GM21576 (cell line): Measurements from ENCODE around the gene SNX33.
"Not testable (repeated sequence)": the region's sequence is repeated elsewhere in the genome, so short reads cannot be mapped to it uniquely, and the experiment has no call there.

Experiments used
- ATAC-seq: cut with Tn5 transposase; IDR thresholded peaks from one replicate; pipeline ENCODE4 v1.9.1; 2021; ENCODE audit warnings: mild to moderate bottlenecking, moderate library complexity; ENCODE audit not compliant: unreplicated experiment

Gene SNX33

GRCh38 chr15:75680007-75680789 is 32.5 kb downstream of the SNX33 start:
- no peak for ATAC-seq

DNA sequence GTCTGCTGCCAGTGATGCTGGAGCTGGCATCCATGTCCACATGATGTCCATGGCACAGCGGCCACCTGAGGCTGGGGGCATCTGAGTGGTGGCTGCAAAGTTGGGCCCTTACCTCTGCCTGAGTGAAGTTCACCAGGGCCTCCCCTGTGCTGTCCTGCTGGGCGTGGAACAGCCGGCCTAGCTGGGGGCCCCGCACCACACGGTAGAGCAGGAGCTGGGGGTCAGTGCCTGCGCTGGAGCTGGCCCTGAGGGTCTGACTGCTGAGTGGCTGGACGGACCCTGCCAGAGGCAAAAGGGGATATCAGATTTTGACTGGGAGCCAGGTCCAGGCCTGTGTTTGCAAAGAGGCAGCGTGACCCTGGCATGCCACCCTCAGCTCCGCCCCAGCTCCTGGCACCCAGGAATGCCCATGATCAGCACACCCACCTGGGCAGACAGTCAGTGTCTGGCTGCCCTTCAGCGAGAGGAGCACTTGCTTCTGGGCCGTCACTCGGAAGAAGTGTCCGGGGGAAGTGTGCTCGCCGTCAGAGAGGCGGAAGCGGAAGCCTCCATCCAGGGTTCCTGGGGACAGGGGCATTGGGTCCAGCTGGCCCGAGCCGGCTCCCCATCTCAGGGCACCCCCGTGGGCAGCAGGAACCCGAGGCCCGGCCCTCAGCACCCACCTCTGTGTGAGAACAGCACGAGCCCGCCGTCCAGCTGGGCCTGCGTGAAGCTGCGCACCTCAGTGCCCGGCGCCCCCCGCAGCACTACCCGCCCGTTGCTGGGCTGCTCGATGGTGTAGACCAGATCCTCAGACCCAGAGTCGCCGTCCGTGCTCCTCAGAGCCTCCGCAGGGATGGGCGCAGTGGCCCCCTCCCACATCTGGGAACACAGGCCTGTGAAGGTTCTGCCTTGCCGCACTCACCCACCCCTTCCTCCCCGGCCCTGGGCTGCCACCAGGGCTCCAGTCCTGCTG is 34.7 kb downstream of the SNX33 start:
- no peak for ATAC-seq

GRCh38 chr15:75683646-75684312 is 36.1 kb downstream of the SNX33 start:
- ATAC-seq = not testable (repeated sequence)

GRCh38 chr15:75684648-75685047 is 36.9 kb downstream of the SNX33 start:
- ATAC-seq = no peak

DNA sequence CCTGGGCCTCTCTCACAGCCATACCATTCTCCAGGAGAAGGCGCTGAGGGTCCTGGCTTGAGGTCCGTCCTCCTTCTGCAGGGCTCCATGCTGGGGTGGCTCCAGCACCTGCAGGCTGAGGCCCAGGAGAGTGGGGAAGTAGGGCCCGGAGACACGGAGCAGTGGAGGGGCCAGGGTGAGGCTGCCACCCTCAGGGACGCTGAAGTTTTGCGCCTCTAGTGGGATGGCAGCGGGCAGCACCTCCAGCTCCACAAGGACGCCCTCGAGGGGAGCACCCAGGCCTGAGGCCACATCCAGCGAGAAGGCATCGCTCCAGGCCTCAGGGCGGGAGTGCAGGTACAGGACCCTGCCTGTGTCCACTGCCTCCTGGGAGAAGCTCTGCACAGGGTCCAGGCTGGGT is 37.5 kb downstream of the SNX33 start:
- ATAC-seq = no peak

- not testable (repeated sequence) for ATAC-seq
These were observed 38.5 kb downstream of the SNX33 start for GRCh38 chr15:75686212-75686642.

DNA sequence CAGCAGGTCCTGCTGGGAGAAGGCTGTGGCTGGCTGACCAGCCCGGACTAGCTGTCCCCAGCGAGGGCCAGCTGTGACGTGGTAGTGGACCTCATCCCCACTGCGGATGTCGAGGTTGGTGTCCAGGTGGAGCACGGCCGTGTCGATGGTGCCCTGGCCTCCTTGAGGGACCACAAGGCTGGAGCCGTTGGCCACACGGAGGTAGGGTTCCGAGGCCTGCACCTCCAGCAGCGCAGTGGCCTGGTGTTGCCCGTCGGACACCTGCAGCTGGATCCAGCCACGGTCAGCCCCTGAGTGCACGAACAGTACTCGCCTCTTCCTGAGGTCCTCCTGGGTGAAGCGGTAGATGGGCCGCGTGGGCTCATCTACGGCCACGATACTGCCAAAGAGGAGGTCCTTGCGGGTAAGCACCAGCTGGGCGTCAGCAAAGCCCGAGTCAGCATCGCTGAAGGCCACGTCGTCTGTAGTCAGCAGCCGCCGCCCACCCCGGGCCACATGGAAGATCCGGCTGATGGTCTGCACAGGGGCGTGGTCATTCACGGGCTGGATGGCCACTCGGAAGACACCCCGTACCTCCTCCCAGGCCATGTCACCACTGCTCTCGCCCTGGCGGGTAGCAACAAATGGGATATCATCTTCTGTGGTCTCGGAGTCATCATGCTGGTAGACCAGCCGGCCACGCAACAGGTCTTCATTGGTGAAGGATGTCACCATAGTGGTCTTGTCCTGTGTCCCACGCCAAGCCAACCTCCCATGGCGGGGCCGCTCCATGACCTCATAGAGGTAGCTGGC is 40.0 kb downstream of the SNX33 start:
- ATAC-seq = no peak

- ATAC-seq = no peak
These were observed 40.5 kb downstream of the SNX33 start for GRCh38 chr15:75688278-75688557.

GRCh38 chr15:75688831-75689230 is 41.1 kb downstream of the SNX33 start:
- no peak for ATAC-seq

DNA sequence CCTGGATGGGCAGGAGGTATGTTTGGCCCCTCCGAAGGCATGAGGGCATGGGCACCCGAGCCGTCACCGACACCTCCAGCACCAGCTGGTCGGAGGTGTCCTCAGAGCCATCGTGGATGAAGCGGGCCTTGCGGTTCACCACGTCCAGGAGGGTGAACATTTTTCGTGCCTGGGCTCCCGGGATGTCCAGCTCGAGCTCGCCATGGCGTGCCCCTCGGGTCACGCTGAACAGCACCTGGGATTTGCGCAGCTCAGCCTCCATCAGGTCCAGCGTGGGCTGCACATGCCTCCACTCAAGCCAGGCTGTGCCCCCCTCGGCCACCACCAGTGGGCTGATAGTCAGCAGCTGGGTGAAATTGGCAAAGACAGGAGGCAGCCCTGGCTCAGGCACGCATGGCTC is 41.7 kb downstream of the SNX33 start:
- not testable (repeated sequence) for ATAC-seq

DNA sequence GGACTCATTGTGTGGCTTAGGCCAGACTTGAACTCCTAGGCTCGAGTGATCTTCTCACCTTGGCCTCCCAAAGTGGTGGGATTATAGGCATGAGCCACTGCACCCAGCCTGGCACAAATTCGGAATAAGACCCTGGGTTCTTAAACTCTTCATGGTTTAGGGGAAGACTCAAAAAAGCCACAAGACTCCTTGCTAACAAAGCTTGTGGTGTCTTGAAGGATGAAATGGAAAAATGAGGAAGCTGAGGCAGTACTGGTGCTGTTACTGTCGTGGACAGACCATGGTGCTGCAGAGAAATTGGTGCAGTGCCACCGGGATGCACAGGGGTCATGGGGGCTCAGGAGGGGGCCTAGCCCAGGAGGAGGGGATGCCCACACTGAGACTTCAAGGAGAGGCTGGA is 44.6 kb downstream of the SNX33 start:
- ATAC-seq = not testable (repeated sequence)

- not testable (repeated sequence) for ATAC-seq
These were observed 45.3 kb downstream of the SNX33 start for GRCh38 chr15:75693028-75693427.

DNA sequence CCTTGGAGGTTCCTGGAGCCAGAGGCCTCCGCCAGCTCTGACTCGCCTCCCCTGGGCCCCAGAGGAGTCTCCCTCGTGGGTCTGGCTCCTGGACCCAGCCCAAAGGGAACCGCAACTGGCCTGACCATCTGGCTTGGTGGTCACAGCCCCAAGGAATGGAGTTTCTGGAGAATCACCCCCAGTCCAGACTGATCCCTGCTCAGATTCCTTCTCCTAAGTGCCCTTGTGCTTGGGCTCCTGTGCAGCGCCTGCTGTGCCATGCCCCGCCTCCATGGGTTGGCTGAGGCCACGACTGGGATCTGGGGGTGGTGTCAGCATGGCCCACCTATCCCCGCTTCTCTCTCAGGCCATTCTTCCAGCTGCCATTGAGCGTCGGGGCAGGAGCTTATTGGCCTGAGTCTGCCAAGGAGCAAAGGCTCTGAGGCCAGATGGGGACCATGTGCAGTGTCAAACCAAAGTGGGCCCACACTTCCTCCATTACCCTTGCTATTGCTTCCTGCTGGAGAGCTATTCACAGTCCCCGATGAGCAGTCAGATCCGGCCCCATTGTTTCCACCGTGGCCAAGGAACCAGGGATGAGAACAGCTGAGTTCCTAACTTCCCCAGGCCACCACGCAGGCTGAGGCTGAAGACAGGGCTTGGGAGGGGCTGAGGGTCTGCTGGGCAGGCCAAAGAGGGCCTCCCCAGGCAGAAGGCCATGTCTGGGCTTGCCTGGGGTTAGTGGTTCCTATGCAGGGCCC is 46.0 kb downstream of the SNX33 start:
- no peak for ATAC-seq

DNA sequence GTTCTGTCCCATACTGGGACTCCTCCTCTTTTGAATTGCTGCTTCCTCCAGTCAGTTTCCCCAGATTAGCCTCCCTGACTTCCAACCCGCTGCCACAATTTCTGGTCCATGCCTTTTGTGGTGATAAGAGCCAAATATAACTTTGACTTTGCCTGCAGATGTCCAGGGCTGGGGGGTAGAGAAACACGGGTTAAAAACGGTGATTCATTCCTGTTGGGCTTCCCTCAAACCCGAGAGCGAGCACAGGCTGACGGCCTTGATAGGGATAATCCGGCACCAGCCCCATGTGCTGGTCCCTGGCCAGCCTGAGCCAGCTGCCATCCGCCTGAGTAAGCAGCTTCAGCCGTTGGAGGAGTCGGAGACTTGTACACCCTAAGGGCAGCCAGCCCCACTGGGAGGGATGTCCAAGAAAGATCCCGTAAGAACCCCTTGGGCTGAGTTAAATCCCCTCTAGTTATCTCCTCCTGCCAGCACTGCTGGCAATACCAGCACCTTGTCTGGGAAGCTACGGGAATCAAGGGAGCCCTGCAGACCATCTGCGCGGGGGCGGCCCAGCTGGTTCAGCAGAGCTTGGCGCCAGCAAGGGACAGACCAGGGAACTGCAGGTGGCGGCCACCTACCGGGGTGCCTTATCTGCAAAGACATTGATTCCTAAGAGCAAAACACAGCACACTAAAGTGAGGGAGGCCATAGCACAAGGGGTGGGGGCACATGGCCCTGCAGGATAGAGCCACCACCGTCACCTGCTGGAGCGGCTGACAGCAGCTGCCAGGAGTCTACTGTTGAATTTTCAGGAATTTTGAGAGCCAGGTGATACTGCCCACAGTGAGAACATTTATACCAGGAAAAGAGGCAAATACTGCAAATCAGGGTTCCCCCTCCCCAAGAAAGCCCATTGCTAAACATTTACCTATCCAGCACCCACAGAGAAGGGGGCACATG is 46.8 kb downstream of the SNX33 start:
- no peak for ATAC-seq

- no peak for ATAC-seq
These were observed 47.5 kb downstream of the SNX33 start for GRCh38 chr15:75695220-75695619.

DNA sequence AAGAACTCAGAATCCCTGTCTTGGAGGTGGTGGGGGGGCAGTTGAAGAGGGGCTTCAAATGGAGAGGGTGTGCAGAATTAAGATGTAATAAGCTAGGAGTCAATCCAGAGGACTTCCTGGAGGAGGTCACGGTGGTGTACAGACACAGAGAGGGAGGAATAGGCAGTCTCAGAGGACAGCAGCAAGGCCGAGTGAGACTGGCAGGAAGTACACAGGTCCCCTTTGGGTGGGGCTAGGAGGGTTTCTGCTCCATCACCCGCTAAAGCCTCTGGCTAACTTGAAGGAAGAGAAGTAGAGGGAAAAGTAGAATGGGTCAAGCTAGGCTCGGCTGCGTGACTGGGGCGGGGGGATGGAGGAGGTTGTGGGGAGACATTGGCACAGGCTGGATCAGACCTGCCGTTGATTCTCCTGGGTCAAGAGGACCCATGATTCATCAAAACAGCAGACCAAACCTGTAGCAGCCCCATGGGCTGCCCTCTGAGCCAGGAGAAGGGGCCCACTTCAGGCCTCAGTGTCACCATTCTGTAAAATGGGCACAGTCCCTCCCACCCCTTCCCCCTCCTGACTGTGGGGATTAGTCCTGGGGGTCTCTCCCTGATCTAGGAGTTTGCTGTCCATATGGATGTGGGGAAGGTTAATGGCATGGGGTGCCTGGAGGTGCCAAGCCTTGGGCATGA is 48.1 kb downstream of the SNX33 start:
- no peak for ATAC-seq

DNA sequence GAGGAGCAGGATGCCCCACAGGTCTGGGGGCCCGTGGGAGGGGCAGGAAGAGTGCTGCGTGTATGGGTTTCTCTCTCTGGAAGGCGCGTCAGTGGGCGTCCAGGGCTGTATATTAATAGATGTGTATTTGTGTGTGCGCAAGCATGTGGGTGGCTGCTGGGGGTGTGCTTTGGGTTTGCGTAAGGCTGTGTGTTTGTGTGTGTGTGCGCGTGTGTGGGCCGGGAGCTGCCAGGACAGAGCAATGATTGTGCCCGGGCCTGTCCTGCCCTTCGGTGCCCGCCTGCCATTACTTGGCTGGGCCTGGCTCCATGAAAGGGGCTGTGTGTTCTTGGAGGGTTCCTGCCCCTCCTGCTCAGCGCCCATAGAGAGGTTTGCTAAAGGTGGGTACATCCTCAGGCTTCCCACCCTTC is 48.6 kb downstream of the SNX33 start:
- no peak for ATAC-seq

DNA sequence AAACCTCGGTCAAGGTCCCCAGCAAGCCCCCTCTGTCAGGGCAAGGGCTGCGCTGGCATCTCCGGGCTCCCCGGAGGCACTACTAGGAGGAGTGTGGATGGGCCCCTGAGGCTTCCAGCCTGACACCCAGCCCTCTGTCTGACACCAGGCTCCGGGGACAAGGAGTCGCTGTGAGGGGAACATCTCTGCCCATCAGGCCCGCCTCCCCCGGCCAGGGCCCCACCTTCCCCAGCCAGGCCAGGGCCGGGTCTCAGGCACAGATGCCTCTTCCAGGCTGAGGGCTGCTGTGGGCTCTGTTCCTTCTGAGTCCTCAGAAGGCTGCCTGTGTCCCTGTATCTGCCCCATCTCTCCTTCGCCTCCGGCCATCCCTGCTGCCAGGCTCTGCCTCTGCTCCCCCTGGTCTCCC is 49.1 kb downstream of the SNX33 start:
- ATAC-seq = no peak
